Vagina (tissue), 2 donors: ENCODE results near the gene STX3. TPM values are rescaled to one million over a fixed set of nuclear protein-coding genes. Genes with fewer than 3 reads are reported as not detected.
"Not testable (repeated sequence)": the region's sequence is repeated elsewhere in the genome, so short reads cannot be mapped to it uniquely, and the experiment has no call there.

Experiments
- DNase-seq, 2 donors: peaks; one replicate each; pipeline ENCODE4 v3.0.0-alpha.2; 2017; ENCODE audit errors: extremely low spot score in 2 of 2
- H3K27ac ChIP-seq: fragments of 200-600 bp; sonication (generic); one replicate; pipeline ENCODE4 v1.5.1; 2019
- H3K27me3 ChIP-seq: fragments of 200-600 bp; sonication (generic); one replicate; pipeline ENCODE4 v1.5.1; 2019
- H3K36me3 ChIP-seq, 2 donors: fragments of 200-600 bp; sonication (generic); one replicate each; pipeline ENCODE4 v1.5.1; 2017 to 2019
- H3K4me1 ChIP-seq: fragments of 200-600 bp; sonication (generic); one replicate; pipeline ENCODE4 v1.5.1; 2019
- H3K4me3 ChIP-seq, 2 donors: fragments of 200-600 bp; sonication (generic); 1 replicate in 1 of 2; 2 replicates in 1 of 2; pipeline ENCODE4 v1.5.1; 2016 to 2019
- H3K9me3 ChIP-seq: fragments of 200-600 bp; sonication (generic); one replicate; pipeline ENCODE4 v1.5.1; 2019
- POLR2A ChIP-seq, 2 donors: fragments of 450-650 bp; IDR thresholded peaks; one replicate each; pipeline ENCODE4 v1.6.1; 2017; ENCODE audit warnings: antibody characterized with exemption in 2 of 2, mild to moderate bottlenecking in 2 of 2, moderate library complexity in 2 of 2
- POLR2AphosphoS5 ChIP-seq, 2 donors: sonication (generic); formaldehyde crosslinking; IDR thresholded peaks; one replicate each; pipeline ENCODE4 v1.9.0; 2017; ENCODE audit warnings: antibody characterized with exemption in 2 of 2, mild to moderate bottlenecking in 2 of 2, low read depth in 1 of 2; ENCODE audit not compliant: insufficient read depth in 1 of 2
- intact Hi-C: fragments of 100-400 bp; cut with DNase I; formaldehyde crosslinking; loops from one replicate; pipeline ENCODE4 v1.15.1; 2023
- total RNA-seq: library from RNA; depleted of rRNA; stranded (reverse); fragments of >200 nt; gene quantifications from one replicate; pipeline ENCODE4 v1.2.3, GENCODE V29; 2016
- TF ChIP-seq, protein P1 (sequence below), 3 experiments: fragments of 450-650 bp in 2 of 3; fragments of 200-600 bp in 1 of 3; sonication (generic) in 1 of 3; IDR thresholded peaks; one replicate each; pipeline ENCODE4 v1.5.1; 2017 to 2019; ENCODE audit warnings: antibody characterized with exemption in 3 of 3, mild to moderate bottlenecking in 2 of 3, moderate library complexity in 2 of 3

The STX3 gene
- total RNA-seq, 1 donor from 2014 or later: 39.8 TPM

DNA sequence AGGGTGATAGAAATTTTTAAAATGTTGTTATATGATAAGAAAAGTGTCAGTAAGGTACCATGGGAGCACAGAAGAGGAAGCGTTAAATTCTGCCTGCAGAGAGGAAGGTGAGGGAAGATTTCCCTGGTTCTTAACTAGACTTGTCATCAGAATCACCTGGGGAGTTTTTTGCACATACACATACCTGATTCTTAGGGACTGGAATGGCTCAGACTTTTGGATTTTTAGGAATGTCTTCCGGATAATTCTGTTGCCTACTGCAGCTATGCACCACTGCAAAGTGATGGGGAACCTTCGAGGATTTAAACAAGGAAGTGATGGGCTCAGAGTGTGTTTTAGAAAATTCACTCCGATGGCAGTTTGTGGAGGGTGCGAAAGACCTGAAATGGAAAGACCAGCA lies 21.9 kb downstream of the STX3 start:
- Histone ChIP-seq H3K36me3 (peaks cover 0 to 17% of the 10 kb centered on the region in 2 donors), H3K4me3 (no peak overlapping the region), H3K27me3 (no peaks in the 10 kb centered on the region), H3K4me1 (no peaks in the 10 kb centered on the region), H3K9me3 (no peaks in the 10 kb centered on the region), H3K27ac (no peak overlapping the region)
- no peak for DNase-seq
- TF ChIP-seq, protein P1, sequence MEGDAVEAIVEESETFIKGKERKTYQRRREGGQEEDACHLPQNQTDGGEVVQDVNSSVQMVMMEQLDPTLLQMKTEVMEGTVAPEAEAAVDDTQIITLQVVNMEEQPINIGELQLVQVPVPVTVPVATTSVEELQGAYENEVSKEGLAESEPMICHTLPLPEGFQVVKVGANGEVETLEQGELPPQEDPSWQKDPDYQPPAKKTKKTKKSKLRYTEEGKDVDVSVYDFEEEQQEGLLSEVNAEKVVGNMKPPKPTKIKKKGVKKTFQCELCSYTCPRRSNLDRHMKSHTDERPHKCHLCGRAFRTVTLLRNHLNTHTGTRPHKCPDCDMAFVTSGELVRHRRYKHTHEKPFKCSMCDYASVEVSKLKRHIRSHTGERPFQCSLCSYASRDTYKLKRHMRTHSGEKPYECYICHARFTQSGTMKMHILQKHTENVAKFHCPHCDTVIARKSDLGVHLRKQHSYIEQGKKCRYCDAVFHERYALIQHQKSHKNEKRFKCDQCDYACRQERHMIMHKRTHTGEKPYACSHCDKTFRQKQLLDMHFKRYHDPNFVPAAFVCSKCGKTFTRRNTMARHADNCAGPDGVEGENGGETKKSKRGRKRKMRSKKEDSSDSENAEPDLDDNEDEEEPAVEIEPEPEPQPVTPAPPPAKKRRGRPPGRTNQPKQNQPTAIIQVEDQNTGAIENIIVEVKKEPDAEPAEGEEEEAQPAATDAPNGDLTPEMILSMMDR (IDR thresholded peaks at IDR 0.05): no peak
- no peak for TF ChIP-seq POLR2A (IDR thresholded peaks at IDR 0.05)
- TF ChIP-seq POLR2AphosphoS5 (IDR thresholded peaks at IDR 0.05; ENCODE audit: insufficient read depth in 1 of 2, low read depth in 1 of 2): no peak
- intact Hi-C loops: no loop called here

DNA sequence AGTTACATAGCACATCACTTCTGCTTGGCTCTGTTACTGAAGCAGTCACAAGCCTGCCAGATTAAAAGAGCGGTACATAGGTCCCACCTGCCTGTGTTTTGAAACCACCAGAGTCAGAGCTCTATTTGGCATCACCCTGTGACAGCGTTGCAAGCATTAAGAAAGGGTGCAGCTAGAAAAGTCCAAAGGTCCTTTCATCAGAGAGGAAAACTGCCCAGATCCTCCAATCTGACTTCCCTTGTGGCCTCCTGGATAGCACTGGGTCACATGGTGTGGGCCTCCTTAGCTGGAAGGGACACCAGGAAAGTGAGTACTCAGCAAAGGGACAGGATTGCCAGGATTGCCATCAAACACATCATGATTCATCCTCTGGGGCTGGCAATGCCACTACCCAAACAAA lies 22.9 kb downstream of the STX3 start:
- Histone ChIP-seq H3K36me3 (peaks cover 0 to 17% of the 10 kb centered on the region in 2 donors), H3K4me3 (no peak overlapping the region), H3K9me3 (no peaks in the 10 kb centered on the region), H3K27me3 (no peaks in the 10 kb centered on the region), H3K27ac (no peak overlapping the region), H3K4me1 (no peaks in the 10 kb centered on the region)
- intact Hi-C loops: no loop called here
- DNase-seq: no peak
- TF ChIP-seq, protein P1 (IDR thresholded peaks at IDR 0.05): no peak
- TF ChIP-seq POLR2A (IDR thresholded peaks at IDR 0.05) (no peak), POLR2AphosphoS5 (IDR thresholded peaks at IDR 0.05; ENCODE audit: insufficient read depth in 1 of 2, low read depth in 1 of 2) (no peak)

DNA sequence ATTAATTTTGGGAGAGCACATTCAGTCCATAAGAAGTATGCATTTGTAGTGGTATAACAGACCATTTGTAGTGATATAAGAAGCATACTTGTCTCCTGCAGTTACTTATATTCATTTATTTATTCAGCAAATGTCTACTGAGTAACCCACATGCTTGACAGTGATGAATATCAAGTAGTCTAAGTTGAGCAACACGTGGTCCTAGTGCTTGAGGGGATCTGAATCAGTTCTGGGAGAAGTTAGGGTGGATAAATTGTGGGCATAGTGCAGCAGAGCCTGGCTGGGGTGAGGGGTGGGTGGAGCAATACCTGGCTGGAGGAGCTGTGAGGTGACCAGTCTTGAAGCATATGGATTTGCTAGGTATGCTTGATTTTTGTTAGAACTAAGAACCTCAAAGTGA lies 24.3 kb downstream of the STX3 start:
- Histone ChIP-seq H3K27me3 (no peaks in the 10 kb centered on the region), H3K4me1 (no peaks in the 10 kb centered on the region), H3K9me3 (no peaks in the 10 kb centered on the region), H3K27ac (no peak overlapping the region), H3K4me3 (no peak overlapping the region), H3K36me3 (peaks cover 0 to 12% of the 10 kb centered on the region in 2 donors)
- TF ChIP-seq POLR2AphosphoS5 (IDR thresholded peaks at IDR 0.05; ENCODE audit: insufficient read depth in 1 of 2, low read depth in 1 of 2) (no peak), POLR2A (IDR thresholded peaks at IDR 0.05) (no peak)
- TF ChIP-seq, protein P1 (IDR thresholded peaks at IDR 0.05): no peak
- no peak for DNase-seq
- intact Hi-C loops: no loop called here

DNA sequence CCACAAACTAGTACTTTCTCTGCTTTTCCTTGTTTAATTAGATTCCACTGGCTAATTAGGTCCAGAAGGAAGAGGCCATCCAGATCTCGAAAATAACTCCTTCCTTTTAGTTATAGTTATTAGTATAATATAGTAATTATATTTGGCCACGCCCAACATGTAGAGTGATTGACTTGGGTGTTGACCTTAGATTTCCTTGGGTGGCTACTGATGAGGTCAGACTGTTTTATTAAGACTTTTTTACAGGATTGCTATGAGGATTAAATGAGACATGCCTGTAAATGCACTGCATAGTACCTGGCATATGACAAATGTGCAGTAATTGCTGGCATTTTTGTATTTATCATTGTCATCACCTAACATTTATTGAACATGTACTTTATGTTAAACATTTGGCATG lies 26.9 kb downstream of the STX3 start:
- intact Hi-C loops: no loop called here
- Histone ChIP-seq H3K36me3 (no peaks in the 10 kb centered on the region), H3K27me3 (no peaks in the 10 kb centered on the region), H3K4me3 (no peak overlapping the region), H3K4me1 (peaks cover 8% of the 10 kb centered on the region), H3K9me3 (no peaks in the 10 kb centered on the region), H3K27ac (no peak overlapping the region)
- no peak for TF ChIP-seq POLR2A (IDR thresholded peaks at IDR 0.05)
- no peak for TF ChIP-seq POLR2AphosphoS5 (IDR thresholded peaks at IDR 0.05; ENCODE audit: insufficient read depth in 1 of 2, low read depth in 1 of 2)
- TF ChIP-seq, protein P1 (IDR thresholded peaks at IDR 0.05): no peak
- no peak for DNase-seq

DNA sequence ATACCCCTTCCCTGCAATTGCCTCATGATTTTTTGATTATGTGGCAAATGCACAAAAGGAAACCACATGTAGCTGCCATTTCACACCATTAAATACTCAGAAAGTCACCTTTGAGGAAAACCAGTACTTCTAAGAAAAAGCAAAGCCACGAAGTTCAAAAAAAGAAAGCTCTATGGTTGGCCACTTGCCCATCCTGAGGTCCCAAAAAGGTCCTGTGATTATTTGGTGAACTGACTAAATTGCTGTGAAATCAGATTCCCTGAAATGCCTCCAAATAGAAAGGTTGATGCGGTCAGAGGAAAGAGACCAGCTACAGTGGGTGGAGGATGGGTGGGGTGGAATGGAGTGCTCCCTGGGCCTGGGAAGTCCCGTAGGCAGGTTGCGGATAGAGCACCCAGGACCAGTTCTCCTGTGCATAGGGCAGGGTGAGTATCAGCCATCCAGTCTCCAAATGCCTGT lies 28.5 kb downstream of the STX3 start:
- no peak for TF ChIP-seq POLR2AphosphoS5 (IDR thresholded peaks at IDR 0.05; ENCODE audit: insufficient read depth in 1 of 2, low read depth in 1 of 2)
- TF ChIP-seq, protein P1 (IDR thresholded peaks at IDR 0.05): no peak
- no peak for TF ChIP-seq POLR2A (IDR thresholded peaks at IDR 0.05)
- H3K9me3 ChIP-seq: no peaks in the 10 kb centered on the region
- no peak for DNase-seq
- H3K4me1 ChIP-seq: peaks cover 14% of the 10 kb centered on the region
- H3K36me3 ChIP-seq: peaks cover 0 to 1% of the 10 kb centered on the region in 2 donors
- no peaks in the 10 kb centered on the region for H3K27me3 ChIP-seq
- no peak overlapping the region for H3K4me3 ChIP-seq
- intact Hi-C loops: no loop called here
- H3K27ac ChIP-seq: no peak overlapping the region

DNA sequence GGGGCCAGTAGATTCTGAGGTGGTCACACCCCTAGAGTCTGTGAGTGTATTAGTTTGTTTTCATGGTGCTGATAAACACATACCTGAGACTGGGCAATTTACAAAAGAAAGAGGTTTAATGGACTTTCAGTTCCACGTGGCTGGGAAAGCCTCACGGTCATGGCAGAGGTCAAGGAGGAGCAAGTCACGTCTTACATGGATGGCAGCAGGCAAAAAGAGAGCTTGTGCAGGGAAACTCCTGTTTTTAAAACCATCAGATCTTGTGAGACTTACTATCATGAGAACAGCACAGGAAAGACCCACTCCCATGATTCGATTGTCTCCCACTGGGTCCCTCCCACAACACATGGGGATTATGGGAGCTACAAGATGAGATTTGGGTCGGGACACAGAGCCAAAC lies 29.3 kb downstream of the STX3 start:
- H3K4me1 ChIP-seq: peaks cover 14% of the 10 kb centered on the region
- H3K9me3 ChIP-seq, H3K36me3 ChIP-seq, H3K27me3 ChIP-seq, DNase-seq, H3K4me3 ChIP-seq, intact Hi-C loops, H3K27ac ChIP-seq: not testable (repeated sequence)
